ENCODE results near the gene TMEM130. TPM values are rescaled to one million over a fixed set of nuclear protein-coding genes. Genes with fewer than 3 reads are reported as not detected.
A peak's percentile ranks its signal among the peaks of the same experiment; 100 is the strongest.

TMEM130 gene
- total and polyA plus RNA-seq, 5 donors from 2014 or later = not detected

DNA sequence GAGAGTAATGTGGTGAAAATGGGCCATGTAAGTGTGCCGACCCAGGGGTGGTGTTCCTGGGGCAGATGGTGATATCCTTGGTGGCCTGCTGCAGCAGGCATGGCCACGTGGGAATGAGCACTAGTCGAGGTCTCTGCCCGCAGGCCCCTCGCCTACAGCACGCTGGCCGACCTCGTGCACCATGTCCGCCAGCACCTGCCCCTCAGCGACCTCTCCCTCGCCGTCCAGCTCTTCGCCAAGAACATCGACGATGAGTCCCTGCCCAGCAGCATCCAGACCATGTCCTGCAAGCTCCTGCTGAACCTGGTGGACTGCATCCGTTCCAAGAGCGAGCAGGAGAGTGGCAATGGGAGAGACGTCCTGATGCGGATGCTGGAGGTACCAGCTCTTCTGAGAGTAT lies 38.8 kb upstream of the TMEM130 start:
- no peak for ATAC-seq (ENCODE audit: low read depth in 2 of 2)
- H3K9me3 Mint-ChIP-seq = no peaks in the 10 kb centered on the region
- no peaks in the 10 kb centered on the region for H3K27me3 Mint-ChIP-seq
- H3K9me3 ChIP-seq (ENCODE audit: control insufficient read depth in 2 of 2, low read length in 2 of 2) = no peaks in the 10 kb centered on the region
- H3K27ac ChIP-seq (ENCODE audit: insufficient read depth, low read length, poor library complexity, severe bottlenecking) = no peak overlapping the region
- no peak overlapping the region for H3K27ac Mint-ChIP-seq
- DNase-seq = no peak
- no peak overlapping the region for H3K4me3 Mint-ChIP-seq
- H3K36me3 ChIP-seq (ENCODE audit: control insufficient read depth, insufficient read depth, low read length) = peaks cover 88% of the 10 kb centered on the region
- H3K4me3 ChIP-seq (ENCODE audit: low read depth, low read length) = no peak overlapping the region
- H3K36me3 Mint-ChIP-seq = peaks cover 59% of the 10 kb centered on the region
- H3K27me3 ChIP-seq (ENCODE audit: control insufficient read depth, insufficient read depth, low read length) = no peaks in the 10 kb centered on the region
- no peaks in the 10 kb centered on the region for H3K4me1 ChIP-seq (ENCODE audit: control insufficient read depth, insufficient read depth, low read length, poor library complexity, severe bottlenecking)
- H3K4me1 Mint-ChIP-seq = peaks cover 0 to 7% (median 1%) of the 10 kb centered on the region in 4 donors

DNA sequence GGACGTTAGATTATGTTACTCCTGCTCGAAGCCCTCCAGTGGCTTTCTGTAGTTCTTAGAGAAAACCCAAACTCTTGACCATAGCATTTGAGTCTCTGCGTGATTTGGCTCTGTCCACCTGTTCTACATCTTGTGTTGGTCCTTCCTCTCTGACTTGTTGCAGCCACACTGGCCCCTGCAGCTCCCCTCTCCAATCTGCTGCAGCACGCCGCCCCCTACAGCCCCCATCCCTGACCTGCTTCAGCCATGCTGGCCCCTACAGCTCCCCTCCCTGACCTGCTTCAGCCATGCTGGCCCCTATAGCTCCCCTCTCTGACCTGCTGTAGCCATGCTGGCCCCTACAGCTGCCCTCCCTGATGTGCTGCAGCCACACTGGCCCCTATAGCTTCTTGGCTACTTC lies 37.8 kb upstream of the TMEM130 start:
- H3K27me3 ChIP-seq (ENCODE audit: control insufficient read depth, insufficient read depth, low read length) = no peaks in the 10 kb centered on the region
- H3K4me1 ChIP-seq (ENCODE audit: control insufficient read depth, insufficient read depth, low read length, poor library complexity, severe bottlenecking) = no peaks in the 10 kb centered on the region
- H3K9me3 ChIP-seq (ENCODE audit: control insufficient read depth in 2 of 2, low read length in 2 of 2) = no peaks in the 10 kb centered on the region
- H3K4me3 ChIP-seq (ENCODE audit: low read depth, low read length) = no peak overlapping the region
- no peaks in the 10 kb centered on the region for H3K9me3 Mint-ChIP-seq
- no peak for ATAC-seq (ENCODE audit: low read depth in 2 of 2)
- peaks cover 54% of the 10 kb centered on the region for H3K36me3 Mint-ChIP-seq
- no peaks in the 10 kb centered on the region for H3K27me3 Mint-ChIP-seq
- no peak overlapping the region for H3K27ac Mint-ChIP-seq
- no peak overlapping the region for H3K27ac ChIP-seq (ENCODE audit: insufficient read depth, low read length, poor library complexity, severe bottlenecking)
- peaks cover 0 to 5% (median 1%) of the 10 kb centered on the region in 4 donors for H3K4me1 Mint-ChIP-seq
- H3K36me3 ChIP-seq (ENCODE audit: control insufficient read depth, insufficient read depth, low read length) = peaks cover 90% of the 10 kb centered on the region
- no peak for DNase-seq
- no peak overlapping the region for H3K4me3 Mint-ChIP-seq

DNA sequence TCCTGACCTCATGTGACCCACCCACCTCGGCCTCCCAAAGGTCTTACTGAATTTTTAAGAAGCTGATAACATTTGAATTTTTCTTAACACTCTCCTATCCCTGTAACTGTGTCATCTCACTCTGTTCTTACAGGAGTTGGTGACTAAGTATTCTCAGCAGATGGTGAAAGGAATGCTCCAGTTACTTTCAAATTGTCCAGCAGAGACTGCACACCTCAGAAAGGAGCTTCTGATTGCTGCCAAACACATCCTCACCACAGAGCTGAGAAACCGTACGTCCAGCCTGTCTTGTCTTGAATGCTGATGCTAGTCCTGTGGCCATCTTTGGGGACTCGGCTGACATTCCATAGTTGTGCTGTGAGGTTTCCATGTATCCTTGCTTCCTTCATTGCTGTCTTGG lies 33.4 kb upstream of the TMEM130 start:
- peaks cover 56% of the 10 kb centered on the region for H3K36me3 Mint-ChIP-seq
- no peak overlapping the region for H3K4me3 Mint-ChIP-seq
- Histone ChIP-seq H3K4me1 (ENCODE audit: control insufficient read depth, insufficient read depth, low read length, poor library complexity, severe bottlenecking) (no peaks in the 10 kb centered on the region), H3K27me3 (ENCODE audit: control insufficient read depth, insufficient read depth, low read length) (no peaks in the 10 kb centered on the region), H3K4me3 (ENCODE audit: low read depth, low read length) (no peak overlapping the region), H3K27ac (ENCODE audit: insufficient read depth, low read length, poor library complexity, severe bottlenecking) (no peak overlapping the region), H3K9me3 (ENCODE audit: control insufficient read depth in 2 of 2, low read length in 2 of 2) (no peaks in the 10 kb centered on the region), H3K36me3 (ENCODE audit: control insufficient read depth, insufficient read depth, low read length) (peaks cover 91% of the 10 kb centered on the region)
- H3K27me3 Mint-ChIP-seq = no peaks in the 10 kb centered on the region
- H3K4me1 Mint-ChIP-seq = peaks cover 0 to 2% (median 0%) of the 10 kb centered on the region in 4 donors
- DNase-seq (no peak), ATAC-seq (ENCODE audit: low read depth in 2 of 2) (no peak)
- H3K27ac Mint-ChIP-seq = no peak overlapping the region
- no peaks in the 10 kb centered on the region for H3K9me3 Mint-ChIP-seq

DNA sequence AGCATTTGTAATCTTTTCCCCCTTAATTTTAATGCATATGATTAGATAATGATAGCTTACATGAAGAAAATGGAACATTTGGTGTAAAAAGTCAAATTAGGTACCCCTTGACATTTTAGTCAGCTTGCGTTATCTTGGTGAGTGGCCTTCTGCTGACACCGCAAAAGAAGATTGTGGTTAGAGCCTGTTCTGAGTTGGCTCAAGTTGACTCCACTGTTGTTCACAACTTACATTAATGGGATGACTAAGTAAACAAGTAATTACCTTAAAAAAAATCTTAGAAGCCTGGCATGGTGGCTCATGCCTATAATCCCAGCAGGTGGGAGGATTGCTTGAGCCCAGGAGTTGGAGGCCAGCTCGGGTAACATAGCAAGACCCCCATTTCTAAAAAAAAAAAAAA lies 32.7 kb upstream of the TMEM130 start:
- Mint-ChIP-seq H3K27ac (no peak overlapping the region), H3K36me3 (peaks cover 53% of the 10 kb centered on the region)
- ATAC-seq (ENCODE audit: low read depth in 2 of 2) = no peak

DNA sequence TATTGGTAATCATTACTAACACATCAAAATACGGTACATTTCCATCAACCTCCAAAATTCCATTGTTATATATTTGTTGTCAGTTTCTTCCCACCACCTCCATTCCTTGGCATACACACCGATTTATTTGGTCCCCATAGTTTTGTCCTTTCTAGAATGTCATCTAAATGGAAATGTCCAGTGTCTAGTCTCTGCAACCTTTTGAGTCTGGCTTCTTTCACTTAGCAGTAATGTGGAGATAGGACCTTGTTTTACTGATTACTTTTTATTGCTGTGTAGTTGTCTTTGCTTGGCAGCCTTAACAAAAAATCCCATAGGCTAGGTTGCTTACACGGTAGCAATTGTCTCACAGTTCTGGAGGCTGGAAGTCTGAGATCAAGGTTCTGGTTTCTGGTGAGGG lies 31.0 kb upstream of the TMEM130 start:
- Mint-ChIP-seq H3K36me3 (peaks cover 58% of the 10 kb centered on the region), H3K27me3 (no peaks in the 10 kb centered on the region), H3K4me3 (no peak overlapping the region), H3K9me3 (no peaks in the 10 kb centered on the region), H3K4me1 (peaks cover 0 to 7% (median under 1%) of the 10 kb centered on the region in 4 donors), H3K27ac (no peak overlapping the region)
- DNase-seq (no peak), ATAC-seq (ENCODE audit: low read depth in 2 of 2) (no peak)
- Histone ChIP-seq H3K36me3 (ENCODE audit: control insufficient read depth, insufficient read depth, low read length) (peaks cover 95% of the 10 kb centered on the region), H3K4me3 (ENCODE audit: low read depth, low read length) (no peak overlapping the region), H3K4me1 (ENCODE audit: control insufficient read depth, insufficient read depth, low read length, poor library complexity, severe bottlenecking) (no peaks in the 10 kb centered on the region), H3K9me3 (ENCODE audit: control insufficient read depth in 2 of 2, low read length in 2 of 2) (no peaks in the 10 kb centered on the region), H3K27ac (ENCODE audit: insufficient read depth, low read length, poor library complexity, severe bottlenecking) (no peak overlapping the region), H3K27me3 (ENCODE audit: control insufficient read depth, insufficient read depth, low read length) (no peaks in the 10 kb centered on the region)

More for the DNA sequence above, 32.7 kb upstream of the TMEM130 start:
- H3K36me3 ChIP-seq (ENCODE audit: control insufficient read depth, insufficient read depth, low read length) = peaks cover 91% of the 10 kb centered on the region
- no peak overlapping the region for H3K4me3 ChIP-seq (ENCODE audit: low read depth, low read length)
- H3K27me3 ChIP-seq (ENCODE audit: control insufficient read depth, insufficient read depth, low read length) = no peaks in the 10 kb centered on the region
- Mint-ChIP-seq H3K9me3 (no peaks in the 10 kb centered on the region), H3K4me3 (no peak overlapping the region), H3K27me3 (no peaks in the 10 kb centered on the region), H3K4me1 (peaks cover 0 to 2% (median 0%) of the 10 kb centered on the region in 4 donors)
- H3K27ac ChIP-seq (ENCODE audit: insufficient read depth, low read length, poor library complexity, severe bottlenecking) = no peak overlapping the region
- no peak for DNase-seq
- no peaks in the 10 kb centered on the region for H3K4me1 ChIP-seq (ENCODE audit: control insufficient read depth, insufficient read depth, low read length, poor library complexity, severe bottlenecking)
- H3K9me3 ChIP-seq (ENCODE audit: control insufficient read depth in 2 of 2, low read length in 2 of 2) = no peaks in the 10 kb centered on the region

DNA sequence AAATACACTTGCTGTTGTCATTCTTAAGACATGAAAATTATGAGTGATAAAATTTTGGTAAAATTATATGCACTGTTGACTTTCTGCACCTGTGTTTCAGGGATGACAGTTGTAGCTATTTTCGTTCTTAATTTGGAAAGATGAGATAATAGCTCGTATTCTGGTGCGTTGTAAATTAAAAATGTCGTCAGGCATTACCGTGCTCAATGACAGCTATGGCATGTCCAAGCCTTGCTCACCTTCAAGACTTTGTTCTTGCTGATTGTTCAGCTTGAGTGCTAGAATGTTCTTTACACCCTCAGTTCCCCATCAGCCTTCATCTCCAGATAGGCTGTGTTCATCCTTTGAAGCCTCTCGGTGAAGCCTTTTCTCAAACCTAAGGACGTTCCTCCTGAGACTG lies 30.0 kb upstream of the TMEM130 start:
- H3K4me1 Mint-ChIP-seq = peaks cover 3 to 7% (median 5%) of the 10 kb centered on the region in 4 donors
- no peaks in the 10 kb centered on the region for H3K27me3 Mint-ChIP-seq
- Histone ChIP-seq H3K27ac (ENCODE audit: insufficient read depth, low read length, poor library complexity, severe bottlenecking) (no peak overlapping the region), H3K4me1 (ENCODE audit: control insufficient read depth, insufficient read depth, low read length, poor library complexity, severe bottlenecking) (no peaks in the 10 kb centered on the region), H3K36me3 (ENCODE audit: control insufficient read depth, insufficient read depth, low read length) (peaks cover 95% of the 10 kb centered on the region), H3K4me3 (ENCODE audit: low read depth, low read length) (no peak overlapping the region), H3K27me3 (ENCODE audit: control insufficient read depth, insufficient read depth, low read length) (no peaks in the 10 kb centered on the region), H3K9me3 (ENCODE audit: control insufficient read depth in 2 of 2, low read length in 2 of 2) (no peaks in the 10 kb centered on the region)
- DNase-seq (no peak), ATAC-seq (ENCODE audit: low read depth in 2 of 2) (no peak)
- H3K36me3 Mint-ChIP-seq = peaks cover 58% of the 10 kb centered on the region
- no peak overlapping the region for H3K4me3 Mint-ChIP-seq
- peak overlapping the region in 1 of 3 donors; percentile 36 for H3K27ac Mint-ChIP-seq
- H3K9me3 Mint-ChIP-seq = no peaks in the 10 kb centered on the region

DNA sequence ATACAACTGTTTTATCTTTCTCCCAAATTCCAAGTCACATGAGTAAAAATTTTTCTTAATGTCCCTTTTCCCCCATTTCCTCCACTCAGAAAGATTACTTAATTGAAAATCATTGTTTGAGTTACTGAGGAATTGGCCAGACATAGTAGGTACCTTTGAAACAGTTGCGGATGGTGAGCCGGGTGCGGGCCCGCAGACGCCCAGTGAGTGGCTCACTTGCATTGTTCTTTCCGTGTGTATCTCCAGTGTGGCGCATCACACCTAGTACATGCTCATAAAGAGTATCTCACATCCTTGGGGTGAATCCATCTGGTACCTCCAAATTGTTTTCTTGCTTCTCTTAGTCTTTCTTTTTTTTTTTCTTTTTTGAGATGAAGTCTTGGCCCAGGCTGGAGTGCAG lies 22.8 kb upstream of the TMEM130 start:
- Histone ChIP-seq H3K4me3 (ENCODE audit: low read depth, low read length) (no peak overlapping the region), H3K27me3 (ENCODE audit: control insufficient read depth, insufficient read depth, low read length) (no peaks in the 10 kb centered on the region), H3K4me1 (ENCODE audit: control insufficient read depth, insufficient read depth, low read length, poor library complexity, severe bottlenecking) (no peaks in the 10 kb centered on the region), H3K9me3 (ENCODE audit: control insufficient read depth in 2 of 2, low read length in 2 of 2) (no peaks in the 10 kb centered on the region), H3K36me3 (ENCODE audit: control insufficient read depth, insufficient read depth, low read length) (peaks cover 88% of the 10 kb centered on the region), H3K27ac (ENCODE audit: insufficient read depth, low read length, poor library complexity, severe bottlenecking) (no peak overlapping the region)
- no peak for DNase-seq
- no peak for ATAC-seq (ENCODE audit: low read depth in 2 of 2)
- Mint-ChIP-seq H3K4me3 (no peak overlapping the region), H3K9me3 (no peaks in the 10 kb centered on the region), H3K27me3 (no peaks in the 10 kb centered on the region), H3K36me3 (peaks cover 41% of the 10 kb centered on the region), H3K4me1 (peaks cover 12 to 20% (median 14%) of the 10 kb centered on the region in 4 donors), H3K27ac (no peak overlapping the region)

DNA sequence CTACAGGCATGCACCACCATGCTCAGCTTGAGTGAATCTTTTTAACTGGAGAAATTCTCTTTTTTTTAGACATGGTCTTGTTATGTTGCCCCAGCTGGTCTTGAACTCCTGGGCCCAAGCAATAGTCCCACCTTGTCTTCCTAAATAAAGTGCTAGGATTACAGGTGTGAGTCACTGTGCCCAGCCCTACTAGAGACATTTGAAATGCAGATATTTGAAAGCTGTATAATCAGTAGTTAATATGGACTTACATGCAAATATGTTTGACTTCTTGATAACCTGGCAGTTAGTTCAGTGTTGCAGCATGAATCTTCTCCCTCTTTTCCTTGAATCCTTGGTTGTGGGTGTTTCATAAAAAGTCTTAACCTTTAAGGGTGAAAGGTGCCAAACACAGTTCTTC lies 17.2 kb upstream of the TMEM130 start:
- H3K4me3 ChIP-seq (ENCODE audit: low read depth, low read length) = no peak overlapping the region
- peaks cover 9 to 36% (median 19%) of the 10 kb centered on the region in 4 donors for H3K4me1 Mint-ChIP-seq

More for the DNA sequence above, 17.2 kb upstream of the TMEM130 start:
- H3K27ac Mint-ChIP-seq = no peak overlapping the region
- ATAC-seq (ENCODE audit: low read depth in 2 of 2) = no peak
- H3K9me3 Mint-ChIP-seq = no peaks in the 10 kb centered on the region
- H3K27ac ChIP-seq (ENCODE audit: insufficient read depth, low read length, poor library complexity, severe bottlenecking) = no peak overlapping the region
- no peak for DNase-seq
- H3K36me3 Mint-ChIP-seq = peaks cover 22% of the 10 kb centered on the region
- no peaks in the 10 kb centered on the region for H3K27me3 Mint-ChIP-seq
- no peaks in the 10 kb centered on the region for H3K27me3 ChIP-seq (ENCODE audit: control insufficient read depth, insufficient read depth, low read length)
- H3K4me1 ChIP-seq (ENCODE audit: control insufficient read depth, insufficient read depth, low read length, poor library complexity, severe bottlenecking) = peaks cover 5% of the 10 kb centered on the region
- H3K36me3 ChIP-seq (ENCODE audit: control insufficient read depth, insufficient read depth, low read length) = peaks cover 81% of the 10 kb centered on the region
- H3K4me3 Mint-ChIP-seq = no peak overlapping the region
- no peaks in the 10 kb centered on the region for H3K9me3 ChIP-seq (ENCODE audit: control insufficient read depth in 2 of 2, low read length in 2 of 2)

All from CD4-positive, CD25-positive, alpha-beta regulatory T cell (primary cell).